Vagina (tissue), 2 donors: Measurements from ENCODE around the gene C2orf76.

Source experiments
- POLR2A ChIP-seq, 2 donors: fragments of 450-650 bp; IDR thresholded peaks; one replicate each; pipeline ENCODE4 v1.6.1; 2017; ENCODE audit warnings: antibody characterized with exemption in 2 of 2, mild to moderate bottlenecking in 2 of 2, moderate library complexity in 2 of 2
- TF ChIP-seq, protein P1 (sequence below), 3 experiments: fragments of 450-650 bp in 2 of 3; fragments of 200-600 bp in 1 of 3; sonication (generic) in 1 of 3; IDR thresholded peaks; one replicate each; pipeline ENCODE4 v1.5.1; 2017 to 2019; ENCODE audit warnings: antibody characterized with exemption in 3 of 3, mild to moderate bottlenecking in 2 of 3, moderate library complexity in 2 of 3

DNA sequence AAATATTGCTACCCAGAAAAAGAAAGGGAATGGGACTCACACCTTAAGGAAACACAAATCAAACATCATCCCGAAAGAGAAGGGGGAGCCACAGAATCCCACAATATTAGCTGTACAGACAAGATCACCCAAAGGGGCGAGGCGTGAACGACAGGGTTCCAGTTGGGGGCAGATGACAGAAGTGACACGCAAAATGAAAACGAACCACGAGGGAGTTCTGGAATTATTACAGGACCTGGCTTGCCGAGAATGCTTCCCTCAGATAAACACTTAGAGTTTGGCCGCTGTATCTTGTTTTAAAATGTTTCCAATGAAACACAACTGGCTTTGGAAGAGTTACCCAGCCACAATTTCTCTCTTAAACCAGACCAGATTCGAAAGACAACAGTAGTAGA is 60.4 kb downstream of the C2orf76 start:
- TF ChIP-seq, protein P1, sequence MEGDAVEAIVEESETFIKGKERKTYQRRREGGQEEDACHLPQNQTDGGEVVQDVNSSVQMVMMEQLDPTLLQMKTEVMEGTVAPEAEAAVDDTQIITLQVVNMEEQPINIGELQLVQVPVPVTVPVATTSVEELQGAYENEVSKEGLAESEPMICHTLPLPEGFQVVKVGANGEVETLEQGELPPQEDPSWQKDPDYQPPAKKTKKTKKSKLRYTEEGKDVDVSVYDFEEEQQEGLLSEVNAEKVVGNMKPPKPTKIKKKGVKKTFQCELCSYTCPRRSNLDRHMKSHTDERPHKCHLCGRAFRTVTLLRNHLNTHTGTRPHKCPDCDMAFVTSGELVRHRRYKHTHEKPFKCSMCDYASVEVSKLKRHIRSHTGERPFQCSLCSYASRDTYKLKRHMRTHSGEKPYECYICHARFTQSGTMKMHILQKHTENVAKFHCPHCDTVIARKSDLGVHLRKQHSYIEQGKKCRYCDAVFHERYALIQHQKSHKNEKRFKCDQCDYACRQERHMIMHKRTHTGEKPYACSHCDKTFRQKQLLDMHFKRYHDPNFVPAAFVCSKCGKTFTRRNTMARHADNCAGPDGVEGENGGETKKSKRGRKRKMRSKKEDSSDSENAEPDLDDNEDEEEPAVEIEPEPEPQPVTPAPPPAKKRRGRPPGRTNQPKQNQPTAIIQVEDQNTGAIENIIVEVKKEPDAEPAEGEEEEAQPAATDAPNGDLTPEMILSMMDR (IDR thresholded peaks at IDR 0.05), result no peak
- no peak for TF ChIP-seq POLR2A (IDR thresholded peaks at IDR 0.05)
